Stimulated activated CD4-positive, alpha-beta T cell treated with anti-CD3 and anti-CD28 coated beads, Interleukin-1b, Interleukin-23, amount 100 ng/mL, for 1 hour (primary cell): ENCODE data around the gene DSTN.
"Not testable (repeated sequence)": the region's sequence is repeated elsewhere in the genome, so short reads cannot be mapped to it uniquely, and the experiment has no call there.

Experiments
- DNase-seq, 2 donors: peaks; one replicate each; pipeline ENCODE4 v3.0.0-alpha.2; 2020; ENCODE audit warnings: low read depth in 2 of 2

Gene DSTN

GRCh38 chr20:17650301-17651128 lies 80.6 kb downstream of the DSTN start:
- DNase-seq = no peak

GRCh38 chr20:17651129-17651759 lies 81.4 kb downstream of the DSTN start:
- DNase-seq = no peak

GRCh38 chr20:17651760-17652388 lies 82.0 kb downstream of the DSTN start:
- no peak for DNase-seq

- DNase-seq = no peak
Measured at GRCh38 chr20:17652411-17652810, 82.5 kb downstream of the DSTN start.

- DNase-seq = no peak
Measured at GRCh38 chr20:17653835-17654648, 84.2 kb downstream of the DSTN start.

- DNase-seq = no peak
Measured at GRCh38 chr20:17654649-17655285, 84.9 kb downstream of the DSTN start.

- no peak for DNase-seq
Measured at GRCh38 chr20:17655286-17655651, 85.4 kb downstream of the DSTN start.

GRCh38 chr20:17655865-17656479 lies 86.1 kb downstream of the DSTN start:
- DNase-seq = no peak

- no peak for DNase-seq
Measured at GRCh38 chr20:17657079-17657825, 87.4 kb downstream of the DSTN start.

- no peak for DNase-seq
Measured at GRCh38 chr20:17657898-17658647, 88.2 kb downstream of the DSTN start.

GRCh38 chr20:17658648-17658993 lies 88.7 kb downstream of the DSTN start:
- DNase-seq = no peak

- DNase-seq = not testable (repeated sequence)
Measured at GRCh38 chr20:17659344-17659743, 89.5 kb downstream of the DSTN start.
